Adrenal gland (tissue), 12 donors: Measurements from ENCODE around the gene HADHB. TPM values are rescaled to one million over a fixed set of nuclear protein-coding genes. Genes with fewer than 3 reads are reported as not detected.

Experiments
- DNase-seq, 7 donors: peaks; one replicate each; pipeline ENCODE4 v3.0.0-alpha.2; 2019 to 2020
- H3K27ac ChIP-seq, 5 donors: fragments of 200-600 bp; sonication (generic) in 4 of 5; 1 replicate in 3 of 5; 2 replicates in 2 of 5; pipeline versions ENCODE4 v1.5.1 to v1.8.0; 2016 to 2020; ENCODE audit warnings: mild to moderate bottlenecking in 1 of 5
- H3K27me3 ChIP-seq: fragments of 200-600 bp; 2 replicates; pipeline ENCODE4 v1.8.0; 2021
- H3K36me3 ChIP-seq, 2 donors: fragments of 200-600 bp; replicated peaks in 1 of 2; 1 replicate in 1 of 2; 2 replicates in 1 of 2; pipeline versions ENCODE4 v1.5.1 to v1.8.0; 2018 to 2022
- H3K4me1 ChIP-seq, 2 donors: fragments of 200-600 bp; replicated peaks in 1 of 2; 1 replicate in 1 of 2; 2 replicates in 1 of 2; pipeline versions ENCODE4 v1.5.1 to v1.8.0; 2018 to 2021
- H3K4me3 ChIP-seq, 4 donors: fragments of 200-600 bp; sonication (generic) in 3 of 4; one replicate each; pipeline ENCODE4 v1.5.1; 2016 to 2018
- H3K9me3 ChIP-seq, 3 donors: fragments of 200-600 bp; sonication (generic) in 1 of 3; replicated peaks in 1 of 3; 1 replicate in 2 of 3; 2 replicates in 1 of 3; pipeline versions ENCODE4 v1.5.1 to v1.8.0; 2016 to 2021
- POLR2A ChIP-seq, 2 donors: fragments of 450-650 bp; IDR thresholded peaks; one replicate each; pipeline ENCODE4 v1.6.1; 2017; ENCODE audit warnings: antibody characterized with exemption in 2 of 2, mild to moderate bottlenecking in 2 of 2, moderate library complexity in 1 of 2
- WGBS, 4 donors: extraction: QIAGEN DNeasy Blood & Tissue Kit in 2 of 4; methylation state at CpG; one replicate each; pipeline versions ENCODE4 v1.1.5 to v1.1.7; 2013 to 2017; 5-methylcytosine and 5-hydroxymethylcytosine counted together
- intact Hi-C, 2 donors: fragments of 100-400 bp; cut with DNase I; formaldehyde crosslinking; loops; one replicate each; pipeline versions ENCODE4 v1.14.1 to v1.15.0; 2022 to 2023
- polyA plus RNA-seq, 3 donors: library from polyadenylated mRNA; stranded (reverse); fragments of 200-250 nt in 2 of 3; fragments of 350-450 nt in 1 of 3; fragmentation: Illumina TruSeq in 1 of 3; extraction: RNeasy Lipid Tissue Mini Kit (QIAGEN cat#74804) in 1 of 3; gene quantifications; one replicate each; pipeline ENCODE4 v1.2.3, GENCODE V29; 2013 to 2014
- total RNA-seq, 9 donors: library from RNA; depleted of rRNA in 4 of 9; stranded (reverse); fragments of >200 nt in 4 of 9; fragments of 120-200 nt in 1 of 9; fragmentation: NEBNext Ultra II Directional in 1 of 9; extraction: Animal tissue kit (Norgen Biotek cat#: 25700) in 1 of 9; gene quantifications; one replicate each; pipeline versions ENCODE4 v1.1.0 to v1.2.4, GENCODE V29; 2013 to 2023
- TF ChIP-seq, protein P1 (sequence below), 6 experiments: fragments of 450-650 bp in 4 of 6; fragments of 200-600 bp in 2 of 6; sonication (generic) in 1 of 6; IDR thresholded peaks; 1 replicate in 5 of 6; 2 replicates in 1 of 6; pipeline versions ENCODE4 v1.5.1 to v1.8.0; 2016 to 2021; ENCODE audit warnings: antibody characterized with exemption in 6 of 6, mild to moderate bottlenecking in 2 of 6, moderate library complexity in 1 of 6
- donor health status: healthy with polysubstance abuse.
- donor health status: Bipolar disorder and iron deficiency.
- donor health status: DM: yes; HTN: yes; CAD: no.
- donor health status: DM: no; HTN: no; CAD: no.
- donor health status: DM: no; HTN: no; CAD: no.
- donor health status: DM: yes; HTN: yes; CAD: no.

Gene HADHB
- total and polyA plus RNA-seq, 12 donors = 69.6 to 496 (median 364) TPM

- peak overlapping the region in 3 of 5 donors; percentile 10 to 73 (median 55) for H3K27ac ChIP-seq
- no peak overlapping the region for H3K4me3 ChIP-seq
- DNase-seq = no peak
- WGBS, 4 donors = 86 to 90% (median 87%) methylated on average over 6 of the region's 6 CpGs
- intact Hi-C loops = no loop called here
- peaks cover 0 to 3% of the 10 kb centered on the region in 2 donors for H3K36me3 ChIP-seq
- no peak for TF ChIP-seq POLR2A (IDR thresholded peaks at IDR 0.05)
- TF ChIP-seq, protein P1, sequence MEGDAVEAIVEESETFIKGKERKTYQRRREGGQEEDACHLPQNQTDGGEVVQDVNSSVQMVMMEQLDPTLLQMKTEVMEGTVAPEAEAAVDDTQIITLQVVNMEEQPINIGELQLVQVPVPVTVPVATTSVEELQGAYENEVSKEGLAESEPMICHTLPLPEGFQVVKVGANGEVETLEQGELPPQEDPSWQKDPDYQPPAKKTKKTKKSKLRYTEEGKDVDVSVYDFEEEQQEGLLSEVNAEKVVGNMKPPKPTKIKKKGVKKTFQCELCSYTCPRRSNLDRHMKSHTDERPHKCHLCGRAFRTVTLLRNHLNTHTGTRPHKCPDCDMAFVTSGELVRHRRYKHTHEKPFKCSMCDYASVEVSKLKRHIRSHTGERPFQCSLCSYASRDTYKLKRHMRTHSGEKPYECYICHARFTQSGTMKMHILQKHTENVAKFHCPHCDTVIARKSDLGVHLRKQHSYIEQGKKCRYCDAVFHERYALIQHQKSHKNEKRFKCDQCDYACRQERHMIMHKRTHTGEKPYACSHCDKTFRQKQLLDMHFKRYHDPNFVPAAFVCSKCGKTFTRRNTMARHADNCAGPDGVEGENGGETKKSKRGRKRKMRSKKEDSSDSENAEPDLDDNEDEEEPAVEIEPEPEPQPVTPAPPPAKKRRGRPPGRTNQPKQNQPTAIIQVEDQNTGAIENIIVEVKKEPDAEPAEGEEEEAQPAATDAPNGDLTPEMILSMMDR (IDR thresholded peaks at IDR 0.05) = no peak
- no peaks in the 10 kb centered on the region for H3K27me3 ChIP-seq
- no peaks in the 10 kb centered on the region for H3K9me3 ChIP-seq
- peaks cover 9 to 50% of the 10 kb centered on the region in 2 donors for H3K4me1 ChIP-seq
Measured at GRCh38 chr2:26269571-26270158, 24.9 kb downstream of the HADHB start.

GRCh38 chr2:26270373-26270772 is 25.6 kb downstream of the HADHB start:
- TF ChIP-seq, protein P1 (IDR thresholded peaks at IDR 0.05) = no peak
- TF ChIP-seq POLR2A (IDR thresholded peaks at IDR 0.05) = no peak
- Histone ChIP-seq H3K27ac (peak overlapping the region in 2 of 5 donors; percentile 55 to 73), H3K4me1 (peaks cover 12 to 57% of the 10 kb centered on the region in 2 donors), H3K27me3 (no peaks in the 10 kb centered on the region), H3K9me3 (no peaks in the 10 kb centered on the region), H3K36me3 (no peaks in the 10 kb centered on the region), H3K4me3 (no peak overlapping the region)
- intact Hi-C loops = no loop called here
- no peak for DNase-seq

DNA sequence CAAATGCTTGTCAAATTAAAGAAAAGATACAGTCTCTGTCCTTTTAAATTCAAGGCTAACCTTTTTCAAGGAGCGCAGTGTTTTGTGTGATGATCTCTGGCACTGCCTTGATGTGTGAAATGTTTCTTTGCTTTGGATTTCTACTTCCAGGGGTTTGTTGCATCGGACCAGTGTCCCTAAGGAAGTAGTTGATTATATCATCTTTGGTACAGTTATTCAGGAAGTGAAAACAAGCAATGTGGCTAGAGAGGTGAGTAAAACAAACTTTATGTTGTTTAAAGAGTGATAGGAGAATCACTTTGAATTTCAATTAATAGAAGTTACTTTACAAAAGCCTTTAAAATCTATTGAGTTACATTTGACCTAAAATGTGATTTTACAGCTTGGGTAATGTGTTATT is 28.8 kb downstream of the HADHB start:
- peaks cover 0 to 19% of the 10 kb centered on the region in 2 donors for H3K36me3 ChIP-seq

DNA sequence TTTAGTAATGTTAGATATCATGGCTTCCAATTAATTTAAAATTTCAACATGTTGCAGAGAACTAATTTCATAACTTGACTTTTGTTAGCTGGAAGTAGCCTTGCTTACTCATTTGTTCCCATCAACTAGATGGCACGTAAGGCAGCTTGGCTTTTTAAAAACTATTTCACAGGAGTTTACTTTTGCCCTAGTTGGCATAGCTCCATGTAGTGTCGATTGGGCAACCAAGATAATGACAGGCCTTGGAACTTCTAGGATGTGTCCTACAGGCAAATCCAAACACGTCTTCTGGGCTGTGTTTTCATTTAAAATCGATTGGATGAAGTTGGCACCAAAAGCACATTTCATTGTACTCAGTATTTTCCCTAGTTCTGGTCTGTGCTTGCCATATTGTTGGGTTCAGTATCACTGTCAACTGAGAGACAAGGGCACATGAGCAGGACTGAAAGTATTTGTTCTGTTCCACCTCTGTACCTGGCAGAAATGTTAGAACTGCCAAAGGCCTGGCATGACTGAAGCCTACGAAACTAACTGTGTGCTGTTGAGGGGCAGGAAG is 29.4 kb downstream of the HADHB start:
- WGBS, 4 donors = 11 to 20% (median 19%) methylated on average over 5 of the region's 5 CpGs
- TF ChIP-seq POLR2A (IDR thresholded peaks at IDR 0.05) = no peak
- TF ChIP-seq, protein P1 (IDR thresholded peaks at IDR 0.05) = peak in 2 of 6 experiments; percentile 15 to 23

More for the DNA sequence above, 28.8 kb downstream of the HADHB start:
- Histone ChIP-seq H3K27me3 (no peaks in the 10 kb centered on the region), H3K4me1 (peaks cover 12 to 54% of the 10 kb centered on the region in 2 donors), H3K27ac (peak overlapping the region; percentile 6 to 92 (median 54)), H3K4me3 (peak overlapping the region in 1 of 4 donors; percentile 14), H3K9me3 (no peaks in the 10 kb centered on the region)
- no peak for DNase-seq
- WGBS, 4 donors = 20 to 37% (median 31%) methylated on average over 2 of the region's 2 CpGs
- TF ChIP-seq, protein P1 (IDR thresholded peaks at IDR 0.05) = no peak
- TF ChIP-seq POLR2A (IDR thresholded peaks at IDR 0.05) = no peak
- intact Hi-C loops = no loop called here

More for the DNA sequence above, 29.4 kb downstream of the HADHB start:
- Histone ChIP-seq H3K36me3 (peaks cover 0 to 26% of the 10 kb centered on the region in 2 donors), H3K4me1 (peaks cover 12 to 50% of the 10 kb centered on the region in 2 donors), H3K27ac (peak overlapping the region; percentile 28 to 92 (median 59)), H3K27me3 (no peaks in the 10 kb centered on the region), H3K9me3 (no peaks in the 10 kb centered on the region), H3K4me3 (no peak overlapping the region)
- DNase-seq = peak; percentile 78 to 95 (median 90)
- intact Hi-C loops = no loop called here
